HCT116 (cell line): ENCODE measurements around the gene OLIG3.

Source experiments
- CBX3 ChIP-seq: IDR thresholded peaks from 2 replicates; pipeline ENCODE4 v1.6.1; 2012; ENCODE audit warnings: low read depth
- CEBPB ChIP-seq: IDR thresholded peaks from 2 replicates; pipeline ENCODE4 v1.6.1; 2012; ENCODE audit warnings: low read depth
- CTCF ChIP-seq, 3 experiments: fragments of 200-600 bp in 1 of 3; sonication (generic) in 1 of 3; IDR thresholded peaks in 2 of 3; conservative IDR thresholded peaks in 1 of 3; 2 replicates each; pipeline ENCODE4 v1.5.1; 2012 to 2017; ENCODE audit warnings: low read depth in 2 of 3, low read length in 2 of 3, antibody characterized with exemption in 1 of 3, borderline replicate concordance in 1 of 3, control low read depth in 1 of 3, mild to moderate bottlenecking in 1 of 3, mixed read lengths in 1 of 3, mixed run types in 1 of 3, moderate library complexity in 1 of 3; ENCODE audit not compliant: insufficient read depth in 1 of 3
- EGR1 ChIP-seq: IDR thresholded peaks from 2 replicates; pipeline ENCODE4 v1.6.1; 2012; ENCODE audit warnings: low read depth
- ELF1 ChIP-seq: IDR thresholded peaks from 2 replicates; pipeline ENCODE4 v1.6.1; 2012; ENCODE audit warnings: low read depth, borderline replicate concordance
- EZH2 ChIP-seq: fragments of 200-600 bp; sonication (generic); IDR thresholded peaks from 2 replicates; pipeline ENCODE4 v1.6.1; 2017; ENCODE audit warnings: antibody characterized with exemption, mixed run types
- FOSL1 ChIP-seq: IDR thresholded peaks from 2 replicates; pipeline ENCODE4 v1.6.1; 2012; ENCODE audit warnings: low read depth
- JUND ChIP-seq: IDR thresholded peaks from 2 replicates; pipeline ENCODE4 v1.6.1; 2012
- POLR2A ChIP-seq: IDR thresholded peaks from 2 replicates; pipeline ENCODE4 v1.7.0; 2011; ENCODE audit warnings: borderline replicate concordance; ENCODE audit not compliant: insufficient read depth, insufficient read length; ENCODE audit errors: extremely low read depth
- SP1 ChIP-seq: IDR thresholded peaks from 2 replicates; pipeline ENCODE4 v1.6.1; 2012; ENCODE audit warnings: low read depth
- ZNF274 ChIP-seq: fragments of 200-500 bp; sonication (Bioruptor generic); IDR thresholded peaks from 2 replicates; pipeline ENCODE4 v1.6.1; 2014; ENCODE audit warnings: mild to moderate bottlenecking, low read depth, low read length, inconsistent platforms

GRCh38 chr6:137541534-137542063 is 47.4 kb upstream of the OLIG3 start:
- TF ChIP-seq POLR2A (no peak), CTCF (IDR thresholded peaks at IDR 0.05 in 2 of 3, conservative IDR thresholded peaks at IDR 0.05 in 1 of 3; ENCODE audit: borderline replicate concordance in 1 of 3, insufficient read depth in 1 of 3, low read depth in 2 of 3, low read length in 2 of 3) (no peak), SP1 (no peak), FOSL1 (no peak), ZNF274 (no peak), ELF1 (no peak), CEBPB (no peak), CBX3 (no peak), EZH2 (no peak), JUND (no peak), EGR1 (no peak)
